ENCODE data around the gene FGFR2. TPM values are rescaled to one million over a fixed set of nuclear protein-coding genes. Genes with fewer than 3 reads are reported as not detected.
A peak's percentile ranks its signal among the peaks of the same experiment; 100 is the strongest.

Gene FGFR2
- total RNA-seq, 2 experiments from 2014 or later, result not detected

GRCh38 chr10:121617176-121617575 lies 18.9 kb upstream of the FGFR2 start:
- CTCF ChIA-PET, result no interaction called here

GRCh38 chr10:121616291-121616690 lies 18.0 kb upstream of the FGFR2 start:
- Mint-ChIP-seq H3K4me1 (no peaks in the 10 kb centered on the region), H3K4me3 (no peak overlapping the region), H3K9me3 (no peaks in the 10 kb centered on the region), H3K36me3 (ENCODE audit: low read depth) (no peaks in the 10 kb centered on the region), H3K27ac (no peak overlapping the region), H3K27me3 (no peaks in the 10 kb centered on the region)
- ChIA-PET CTCF (no interaction called here), POLR2A (no interaction called here)
- no peak for DNase-seq

More at GRCh38 chr10:121617176-121617575, 18.9 kb upstream of the FGFR2 start:
- Mint-ChIP-seq H3K36me3 (ENCODE audit: low read depth) (no peaks in the 10 kb centered on the region), H3K27me3 (no peaks in the 10 kb centered on the region), H3K9me3 (no peaks in the 10 kb centered on the region), H3K27ac (no peak overlapping the region), H3K4me1 (no peaks in the 10 kb centered on the region), H3K4me3 (no peak overlapping the region)
- POLR2A ChIA-PET, result no interaction called here
- no peak for DNase-seq

GRCh38 chr10:121615836-121616235 lies 17.6 kb upstream of the FGFR2 start:
- Mint-ChIP-seq H3K27me3 (no peaks in the 10 kb centered on the region), H3K36me3 (ENCODE audit: low read depth) (no peaks in the 10 kb centered on the region), H3K27ac (no peak overlapping the region), H3K4me3 (no peak overlapping the region), H3K9me3 (no peaks in the 10 kb centered on the region), H3K4me1 (no peaks in the 10 kb centered on the region)
- POLR2A ChIA-PET, result no interaction called here
- DNase-seq, result no peak
- CTCF ChIA-PET, result no interaction called here

- no peak overlapping the region for H3K27ac Mint-ChIP-seq
- DNase-seq, result no peak
- no peaks in the 10 kb centered on the region for H3K4me1 Mint-ChIP-seq
- H3K27me3 Mint-ChIP-seq, result no peaks in the 10 kb centered on the region
- no peak overlapping the region for H3K4me3 Mint-ChIP-seq
- POLR2A ChIA-PET, result no interaction called here
- no peaks in the 10 kb centered on the region for H3K9me3 Mint-ChIP-seq
- CTCF ChIA-PET, result no interaction called here
- no peaks in the 10 kb centered on the region for H3K36me3 Mint-ChIP-seq (ENCODE audit: low read depth)
Observed at GRCh38 chr10:121615435-121615793, 17.2 kb upstream of the FGFR2 start.

- no peak for DNase-seq
- Mint-ChIP-seq H3K27me3 (no peaks in the 10 kb centered on the region), H3K27ac (no peak overlapping the region), H3K4me3 (no peak overlapping the region), H3K9me3 (no peaks in the 10 kb centered on the region), H3K36me3 (ENCODE audit: low read depth) (no peaks in the 10 kb centered on the region), H3K4me1 (no peaks in the 10 kb centered on the region)
- ChIA-PET CTCF (no interaction called here), POLR2A (no interaction called here)
Observed at GRCh38 chr10:121614613-121615434, 16.6 kb upstream of the FGFR2 start.

GRCh38 chr10:121613456-121613855 lies 15.2 kb upstream of the FGFR2 start:
- POLR2A ChIA-PET, result no interaction called here
- Mint-ChIP-seq H3K27ac (no peak overlapping the region), H3K4me1 (no peaks in the 10 kb centered on the region), H3K9me3 (no peaks in the 10 kb centered on the region), H3K4me3 (no peak overlapping the region), H3K27me3 (peaks cover 3% of the 10 kb centered on the region), H3K36me3 (ENCODE audit: low read depth) (no peaks in the 10 kb centered on the region)
- CTCF ChIA-PET, result no interaction called here
- no peak for DNase-seq

- peak overlapping the region; percentile 28 for H3K27ac Mint-ChIP-seq
- H3K9me3 Mint-ChIP-seq, result no peaks in the 10 kb centered on the region
- H3K4me3 Mint-ChIP-seq, result no peak overlapping the region
- H3K27me3 Mint-ChIP-seq, result peaks cover 3% of the 10 kb centered on the region
- CTCF ChIA-PET, result no interaction called here
- no peaks in the 10 kb centered on the region for H3K4me1 Mint-ChIP-seq
- POLR2A ChIA-PET, result no interaction called here
- no peak for DNase-seq
- no peaks in the 10 kb centered on the region for H3K36me3 Mint-ChIP-seq (ENCODE audit: low read depth)
Observed at GRCh38 chr10:121611393-121612159, 13.3 kb upstream of the FGFR2 start.

- Mint-ChIP-seq H3K4me1 (no peaks in the 10 kb centered on the region), H3K36me3 (ENCODE audit: low read depth) (no peaks in the 10 kb centered on the region), H3K27ac (no peak overlapping the region), H3K9me3 (no peaks in the 10 kb centered on the region), H3K4me3 (no peak overlapping the region), H3K27me3 (peaks cover 3% of the 10 kb centered on the region)
- POLR2A ChIA-PET, result no interaction called here
- CTCF ChIA-PET, result no interaction called here
- no peak for DNase-seq
Observed at GRCh38 chr10:121610798-121611323, 12.6 kb upstream of the FGFR2 start.

- Mint-ChIP-seq H3K27ac (no peak overlapping the region), H3K9me3 (no peaks in the 10 kb centered on the region), H3K4me3 (no peak overlapping the region), H3K27me3 (peaks cover 5% of the 10 kb centered on the region), H3K4me1 (no peaks in the 10 kb centered on the region), H3K36me3 (ENCODE audit: low read depth) (no peaks in the 10 kb centered on the region)
- POLR2A ChIA-PET, result no interaction called here
- CTCF ChIA-PET, result interaction anchor here (0.5 kb wide), 1 partner anchor 702 kb away, joined by 4 read pairs; no protein-coding TSS in a partner anchor
- no peak for DNase-seq
Observed at GRCh38 chr10:121609426-121610380, 11.5 kb upstream of the FGFR2 start.

GRCh38 chr10:121608469-121609190 lies 10.4 kb upstream of the FGFR2 start:
- no peaks in the 10 kb centered on the region for H3K36me3 Mint-ChIP-seq (ENCODE audit: low read depth)
- CTCF ChIA-PET, result interaction anchor here (0.5 to 0.6 kb wide), 2 partner anchors 119 to 700 kb away, joined by 4 read pairs; no protein-coding TSS in a partner anchor
- no peak overlapping the region for H3K4me3 Mint-ChIP-seq

GRCh38 chr10:121607310-121608055 lies 9.2 kb upstream of the FGFR2 start:
- ChIA-PET POLR2A (no interaction called here), CTCF (no interaction called here)
- H3K4me3 Mint-ChIP-seq, result no peak overlapping the region
- H3K4me1 Mint-ChIP-seq, result no peaks in the 10 kb centered on the region
- H3K27me3 Mint-ChIP-seq, result peaks cover 5% of the 10 kb centered on the region
- no peak overlapping the region for H3K27ac Mint-ChIP-seq
- no peaks in the 10 kb centered on the region for H3K36me3 Mint-ChIP-seq (ENCODE audit: low read depth)
- no peaks in the 10 kb centered on the region for H3K9me3 Mint-ChIP-seq
- no peak for DNase-seq

More at GRCh38 chr10:121608469-121609190, 10.4 kb upstream of the FGFR2 start:
- no peaks in the 10 kb centered on the region for H3K4me1 Mint-ChIP-seq
- H3K9me3 Mint-ChIP-seq, result no peaks in the 10 kb centered on the region
- peak; percentile 30 for DNase-seq
- POLR2A ChIA-PET, result no interaction called here
- H3K27ac Mint-ChIP-seq, result no peak overlapping the region
- H3K27me3 Mint-ChIP-seq, result peaks cover 5% of the 10 kb centered on the region

GRCh38 chr10:121605708-121606107 lies 7.5 kb upstream of the FGFR2 start:
- no peak overlapping the region for H3K27ac Mint-ChIP-seq
- H3K36me3 Mint-ChIP-seq (ENCODE audit: low read depth), result no peaks in the 10 kb centered on the region
- H3K4me3 Mint-ChIP-seq, result no peak overlapping the region
- peaks cover 14% of the 10 kb centered on the region for H3K27me3 Mint-ChIP-seq
- no peaks in the 10 kb centered on the region for H3K4me1 Mint-ChIP-seq
- no peak for DNase-seq
- CTCF ChIA-PET, result no interaction called here
- POLR2A ChIA-PET, result no interaction called here
- no peaks in the 10 kb centered on the region for H3K9me3 Mint-ChIP-seq
